GM19023 (cell line): ENCODE results near the gene ANXA3.
"Not testable (repeated sequence)": the region's sequence is repeated elsewhere in the genome, so short reads cannot be mapped to it uniquely, and the experiment has no call there.

ENCODE experiments used
- ATAC-seq: cut with Tn5 transposase; IDR thresholded peaks from one replicate; pipeline ENCODE4 v1.9.1; 2021; ENCODE audit warnings: mild to moderate bottlenecking, moderate library complexity; ENCODE audit not compliant: unreplicated experiment

ANXA3 gene

GRCh38 chr4:78569306-78569821 lies 17.8 kb downstream of the ANXA3 start:
- ATAC-seq, result no peak

- no peak for ATAC-seq
Measured at GRCh38 chr4:78570117-78570516, 18.5 kb downstream of the ANXA3 start.

- no peak for ATAC-seq
Measured at GRCh38 chr4:78571804-78572203, 20.2 kb downstream of the ANXA3 start.

GRCh38 chr4:78578674-78579425 lies 27.3 kb downstream of the ANXA3 start:
- ATAC-seq, result no peak

- ATAC-seq, result no peak
Measured at GRCh38 chr4:78581618-78582017, 30.0 kb downstream of the ANXA3 start.

GRCh38 chr4:78584863-78585547 lies 33.4 kb downstream of the ANXA3 start:
- ATAC-seq, result no peak

GRCh38 chr4:78585633-78586032 lies 34.1 kb downstream of the ANXA3 start:
- ATAC-seq, result no peak

GRCh38 chr4:78588894-78589545 lies 37.5 kb downstream of the ANXA3 start:
- no peak for ATAC-seq

GRCh38 chr4:78591404-78591803 lies 39.8 kb downstream of the ANXA3 start:
- ATAC-seq, result no peak

- ATAC-seq, result peak; percentile 61
Measured at GRCh38 chr4:78592088-78592783, 40.7 kb downstream of the ANXA3 start.

GRCh38 chr4:78596111-78596742 lies 44.7 kb downstream of the ANXA3 start:
- no peak for ATAC-seq

GRCh38 chr4:78598431-78598830 lies 46.9 kb downstream of the ANXA3 start:
- not testable (repeated sequence) for ATAC-seq

GRCh38 chr4:78599147-78599546 lies 47.6 kb downstream of the ANXA3 start:
- ATAC-seq, result no peak

GRCh38 chr4:78599931-78600375 lies 48.4 kb downstream of the ANXA3 start:
- ATAC-seq, result no peak

- ATAC-seq, result no peak
Measured at GRCh38 chr4:78601013-78601412, 49.4 kb downstream of the ANXA3 start.

GRCh38 chr4:78602334-78602733 lies 50.8 kb downstream of the ANXA3 start:
- no peak for ATAC-seq

- ATAC-seq, result no peak
Measured at GRCh38 chr4:78603384-78603783, 51.8 kb downstream of the ANXA3 start.

- no peak for ATAC-seq
Measured at GRCh38 chr4:78604988-78605387, 53.4 kb downstream of the ANXA3 start.

- no peak for ATAC-seq
Measured at GRCh38 chr4:78606035-78606434, 54.5 kb downstream of the ANXA3 start.

- no peak for ATAC-seq
Measured at GRCh38 chr4:78606530-78607095, 55.0 kb downstream of the ANXA3 start.
